ENCODE data around the gene RGPD5.
"Not testable (repeated sequence)": the region's sequence is repeated elsewhere in the genome, so short reads cannot be mapped to it uniquely, and the experiment has no call there.

The RGPD5 gene

DNA sequence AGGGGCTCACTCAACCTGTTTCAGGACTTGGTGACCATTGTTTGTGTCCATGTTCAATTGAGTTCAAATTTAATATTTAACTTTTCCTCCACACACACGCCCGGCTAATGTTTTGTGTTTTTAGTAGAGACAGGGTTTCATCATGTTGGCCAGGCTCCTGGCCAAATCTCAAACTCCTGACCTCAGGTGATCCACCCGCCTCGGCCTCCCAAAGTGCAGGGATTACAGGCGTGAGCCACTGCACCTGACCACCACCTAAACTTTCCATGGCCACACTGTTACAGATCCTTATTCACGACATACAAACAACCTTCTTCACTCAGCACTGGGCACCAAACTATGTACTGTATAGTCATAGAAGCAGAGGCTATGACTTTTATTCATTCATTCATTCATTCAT lies 100.0 kb downstream of the RGPD5 start:
- not testable (repeated sequence) for DNase-seq

DNA sequence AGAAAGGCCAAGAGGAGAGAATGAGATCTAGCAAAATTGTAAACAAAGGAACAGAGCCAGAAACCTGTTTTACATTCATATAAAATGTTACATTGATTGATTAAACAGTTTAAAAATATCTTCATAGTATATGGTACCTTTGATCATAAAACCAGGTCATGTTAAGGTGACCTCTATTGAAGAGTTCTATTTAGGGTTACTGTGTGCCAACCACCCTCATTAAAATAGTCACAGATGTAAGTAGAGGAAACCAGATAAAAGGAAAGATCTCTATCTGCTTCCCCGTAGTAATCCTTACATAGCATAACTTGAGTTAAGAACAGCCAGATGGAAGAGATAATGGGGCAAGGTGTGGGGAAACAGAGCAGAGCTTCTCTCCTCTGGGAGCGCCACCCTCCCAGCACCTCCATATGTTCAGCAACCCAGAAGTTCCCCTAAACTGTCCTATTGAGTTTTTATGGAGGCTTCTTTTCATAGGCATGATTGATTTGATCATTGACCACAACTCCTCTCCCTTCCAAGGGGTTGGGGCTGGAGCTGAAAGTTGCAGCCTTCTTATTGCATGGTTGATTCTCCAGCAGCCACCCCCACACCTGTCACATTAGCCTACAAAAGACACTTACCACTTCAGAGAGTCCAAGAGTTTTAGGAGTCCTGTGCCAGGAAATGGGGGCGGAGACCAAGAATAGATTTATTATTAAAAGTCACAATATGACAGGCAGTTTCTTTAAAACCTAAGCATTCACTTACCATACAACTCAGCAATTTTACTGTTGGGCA lies 101.2 kb downstream of the RGPD5 start:
- DNase-seq, result not testable (repeated sequence)

DNA sequence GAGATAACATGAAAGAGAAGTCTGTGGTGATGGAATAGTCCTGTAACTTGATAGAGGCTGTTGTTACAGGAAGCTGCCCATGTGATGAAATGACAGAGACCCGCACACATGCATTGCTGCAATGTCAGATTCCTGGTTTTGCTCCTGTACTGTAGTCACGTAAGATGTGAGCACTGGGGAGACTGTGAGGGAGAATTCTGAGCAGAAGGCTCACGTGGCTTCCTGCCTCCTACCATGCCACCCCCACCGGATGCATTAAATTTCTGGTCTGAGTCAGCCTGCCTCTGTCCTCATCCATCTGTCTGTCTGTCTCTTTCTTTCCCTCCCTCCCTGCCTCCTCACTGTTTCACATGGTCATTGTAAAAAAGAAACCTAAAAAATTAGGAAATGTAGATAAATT lies 102.1 kb downstream of the RGPD5 start:
- DNase-seq, result not testable (repeated sequence)

DNA sequence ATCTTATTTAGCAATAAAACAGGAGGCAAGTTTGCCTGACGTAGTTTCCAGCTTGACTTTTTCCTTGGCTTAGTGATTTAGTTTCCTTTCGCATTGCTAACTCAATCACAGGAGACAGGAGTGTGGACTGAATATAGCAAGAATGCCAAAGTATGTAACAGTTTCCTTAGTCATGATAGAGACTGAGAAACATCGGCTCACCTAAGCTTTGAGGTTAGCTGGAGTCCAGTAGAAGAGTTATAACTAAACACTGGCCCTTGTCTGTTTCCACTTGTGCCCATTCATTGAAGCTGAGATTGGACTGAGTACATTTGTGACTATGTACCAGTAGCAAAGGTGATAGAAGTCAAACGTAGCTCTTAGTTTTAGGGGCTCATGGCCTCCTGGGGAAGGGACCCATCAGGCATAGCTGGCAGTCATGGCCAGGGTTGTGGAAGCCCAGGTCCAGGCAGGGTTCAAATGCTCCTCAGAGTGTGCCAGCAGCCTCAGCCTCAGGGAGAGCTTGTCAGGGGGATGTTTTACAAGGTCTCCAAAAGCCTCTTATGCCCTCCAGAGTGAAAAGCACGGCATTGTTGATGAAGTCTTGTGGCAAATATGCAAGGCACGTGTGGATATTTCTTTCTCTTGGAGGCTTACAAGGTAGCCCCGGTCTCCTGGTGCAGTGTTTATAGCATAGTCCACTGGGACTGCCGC lies 103.8 kb downstream of the RGPD5 start:
- not testable (repeated sequence) for DNase-seq

DNA sequence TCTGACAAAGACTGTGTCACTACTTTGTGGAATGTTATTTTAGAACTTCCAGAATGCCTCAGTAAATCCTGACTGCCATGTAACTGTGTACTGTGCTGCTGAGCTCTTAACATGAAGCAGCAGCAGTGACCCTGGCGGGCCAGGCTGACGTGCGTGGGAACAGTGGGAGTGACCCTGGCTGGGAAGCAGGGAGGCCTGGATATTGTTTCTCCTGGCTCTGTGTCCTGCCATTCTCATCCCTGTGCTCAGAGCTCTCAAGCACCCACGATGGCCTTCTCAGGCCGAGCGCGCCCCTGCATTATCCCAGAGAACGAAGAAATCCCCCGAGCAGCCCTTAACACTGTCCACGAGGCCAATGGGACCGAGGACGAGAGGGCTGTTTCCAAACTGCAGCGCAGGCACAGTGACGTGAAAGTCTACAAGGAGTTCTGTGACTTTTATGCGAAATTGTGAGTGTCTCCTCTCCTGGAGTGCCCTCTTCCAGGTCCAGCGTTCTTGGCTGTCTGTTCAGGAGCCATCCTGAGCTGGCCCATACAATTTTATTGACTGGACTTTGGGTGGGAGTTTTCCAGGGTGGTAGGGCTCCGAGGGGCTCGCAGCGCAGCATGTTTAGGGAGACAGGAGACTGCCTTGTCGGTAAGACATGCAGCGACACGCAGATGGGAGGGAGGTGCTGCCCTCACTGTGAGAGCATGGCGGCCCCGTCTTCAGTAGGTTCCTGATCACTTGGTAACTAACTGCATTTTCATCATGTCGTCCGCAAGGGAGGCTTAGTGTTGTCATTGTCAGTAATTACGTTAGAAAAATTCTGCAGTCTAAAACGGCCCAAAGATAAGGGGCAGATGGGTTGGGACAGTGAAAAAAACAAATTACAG lies 104.6 kb downstream of the RGPD5 start, which contains the start of gene LIMS3:
TSS of gene LIMS3 (plus strand) at position 227 of the 875 bp plus-strand sequence. CDS start at position 268, 41 bp downstream.
- not testable (repeated sequence) for DNase-seq

DNA sequence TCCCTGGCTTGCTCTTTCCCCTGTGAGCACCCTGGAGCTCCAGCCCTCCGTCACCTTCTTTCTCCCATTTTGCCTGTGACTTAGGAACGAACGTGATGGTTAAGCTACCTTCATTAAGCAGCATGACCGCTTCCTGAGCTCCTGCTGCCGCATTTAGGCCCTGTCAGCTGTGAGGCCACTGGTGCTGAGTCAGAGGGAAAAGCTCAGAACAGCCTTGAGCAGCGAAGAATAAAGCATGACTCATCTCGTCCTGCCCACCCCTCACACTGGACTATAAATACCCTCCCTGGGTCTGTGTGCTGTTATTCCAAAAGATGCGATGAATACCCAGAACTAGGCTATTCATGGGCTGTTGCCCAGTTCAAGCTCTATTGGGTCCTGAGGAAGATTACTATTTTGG lies 111.7 kb downstream of the RGPD5 start:
- not testable (repeated sequence) for DNase-seq

Data from fibroblast of upper back skin (primary cell).